GM23338 (cell line): ENCODE results near the gene XYLT1. TPM values are rescaled to one million over a fixed set of nuclear protein-coding genes. Genes with fewer than 3 reads are reported as not detected.

Experiments used
- ATAC-seq: fragments of 200-7000 bp; cut with Tn5 transposase; 3 replicates; pipeline ENCODE4 v1.9.1; 2020
- DNase-seq: peaks from one replicate; pipeline ENCODE4 v3.0.0-alpha.2; 2015; ENCODE audit warnings: low spot score
- H2AFZ ChIP-seq: fragments of 200-600 bp; sonication (generic); 2 replicates; pipeline ENCODE4 v1.8.0; 2016; ENCODE audit warnings: antibody characterized with exemption, mild to moderate bottlenecking, moderate library complexity
- H3F3A ChIP-seq: fragments of 200-600 bp; sonication (generic); replicated peaks from 2 replicates; pipeline ENCODE4 v1.8.0; 2017; ENCODE audit warnings: antibody characterized with exemption, mixed run types, low read depth
- H3K27ac ChIP-seq: fragments of 200-600 bp; sonication (generic); 2 replicates; pipeline ENCODE4 v1.6.1; 2016; ENCODE audit warnings: low read depth
- H3K27me3 ChIP-seq: fragments of 200-600 bp; sonication (generic); 2 replicates; pipeline ENCODE4 v1.8.0; 2016; ENCODE audit warnings: mild to moderate bottlenecking, mixed run types, moderate library complexity; ENCODE audit not compliant: insufficient read depth
- H3K36me3 ChIP-seq: fragments of 200-600 bp; sonication (generic); 2 replicates; pipeline ENCODE4 v1.8.0; 2016; ENCODE audit warnings: mild to moderate bottlenecking; ENCODE audit not compliant: insufficient read depth
- H3K4me1 ChIP-seq: fragments of 200-600 bp; sonication (generic); 2 replicates; pipeline ENCODE4 v1.8.0; 2016; ENCODE audit warnings: mild to moderate bottlenecking, moderate library complexity; ENCODE audit not compliant: insufficient read depth
- H3K4me2 ChIP-seq: fragments of 200-600 bp; sonication (generic); 2 replicates; pipeline ENCODE4 v1.7.1; 2017; ENCODE audit warnings: mixed run types
- H3K4me3 ChIP-seq: fragments of 200-600 bp; sonication (generic); 2 replicates; pipeline ENCODE4 v1.6.1; 2016; ENCODE audit warnings: mixed run types
- H3K79me2 ChIP-seq: fragments of 200-600 bp; sonication (generic); replicated peaks from 2 replicates; pipeline ENCODE4 v1.8.0; 2017; ENCODE audit warnings: mild to moderate bottlenecking; ENCODE audit not compliant: insufficient read depth
- H3K9me2 ChIP-seq: fragments of 200-600 bp; sonication (generic); 2 replicates; pipeline ENCODE4 v1.8.0; 2017; ENCODE audit not compliant: insufficient read depth
- H4K20me1 ChIP-seq: fragments of 200-600 bp; sonication (generic); replicated peaks from 2 replicates; pipeline ENCODE4 v1.8.0; 2017; ENCODE audit warnings: mild to moderate bottlenecking; ENCODE audit not compliant: insufficient read depth
- H3K27ac Mint-ChIP-seq: 2 replicates; pipeline ENCODE4 v1.8.0; 2020; ENCODE audit warnings: inconsistent platforms, mild to moderate bottlenecking, moderate library complexity, mixed read lengths
- H3K27me3 Mint-ChIP-seq: 3 replicates; pipeline ENCODE4 v1.8.0; 2022; ENCODE audit warnings: low read depth, mild to moderate bottlenecking, moderate library complexity, mixed read lengths, inconsistent platforms; ENCODE audit not compliant: insufficient read depth, poor library complexity
- H3K36me3 Mint-ChIP-seq: 3 replicates; pipeline ENCODE4 v1.8.0; 2021; ENCODE audit warnings: low read depth, mild to moderate bottlenecking, inconsistent platforms, moderate library complexity, mixed read lengths
- H3K4me1 Mint-ChIP-seq: 3 replicates; pipeline ENCODE4 v1.8.0; 2020; ENCODE audit warnings: mild to moderate bottlenecking, inconsistent platforms, mixed read lengths
- H3K4me3 Mint-ChIP-seq: 3 replicates; pipeline ENCODE4 v1.8.0; 2021; ENCODE audit warnings: moderate library complexity, mild to moderate bottlenecking, inconsistent platforms, mixed read lengths
- H3K9me3 Mint-ChIP-seq: 3 replicates; pipeline ENCODE4 v1.8.0; 2020; ENCODE audit warnings: moderate library complexity, mild to moderate bottlenecking, inconsistent platforms, mixed read lengths
- CREB1 ChIP-seq: fragments of 250-450 bp; sonication (Bioruptor Pico); IDR thresholded peaks from 2 replicates; pipeline ENCODE4 v1.5.0; 2020; ENCODE audit warnings: low read depth, mild to moderate bottlenecking, moderate library complexity
- ETS1 ChIP-seq: IDR thresholded peaks from 2 replicates; pipeline ENCODE4 v1.6.1; 2016; ENCODE audit warnings: antibody characterized with exemption
- EZH2 ChIP-seq: fragments of 200-600 bp; sonication (generic); IDR thresholded peaks from one replicate; pipeline ENCODE4 v1.8.0; 2017; ENCODE audit warnings: antibody characterized with exemption, mild to moderate bottlenecking, low read depth; ENCODE audit not compliant: unreplicated experiment
- JUNB ChIP-seq: IDR thresholded peaks from one replicate; pipeline ENCODE4 v1.6.1; 2016; ENCODE audit warnings: antibody characterized with exemption; ENCODE audit not compliant: unreplicated experiment
- POLR2AphosphoS5 ChIP-seq: IDR thresholded peaks from 2 replicates; pipeline ENCODE4 v1.6.1; 2016; ENCODE audit warnings: antibody characterized with exemption, low read depth
- REST ChIP-seq: IDR thresholded peaks from one replicate; pipeline ENCODE4 v1.6.1; 2018; ENCODE audit warnings: antibody characterized with exemption; ENCODE audit not compliant: unreplicated experiment
- STAT1 ChIP-seq: IDR thresholded peaks from one replicate; pipeline ENCODE4 v1.6.1; 2016; ENCODE audit warnings: antibody characterized with exemption; ENCODE audit not compliant: unreplicated experiment
- ZNF114 ChIP-seq: fragments of 250-450 bp; sonication (Bioruptor Pico); IDR thresholded peaks from 2 replicates; pipeline ENCODE4 v1.5.0; 2020; ENCODE audit warnings: mild to moderate bottlenecking, moderate library complexity
- ZNF331 ChIP-seq: fragments of 250-450 bp; sonication (Bioruptor Pico); IDR thresholded peaks from 2 replicates; pipeline ENCODE4 v1.5.0; 2020; ENCODE audit warnings: low read depth, mild to moderate bottlenecking, moderate library complexity
- ZNF462 ChIP-seq: fragments of 250-450 bp; sonication (Bioruptor Pico); IDR thresholded peaks from 2 replicates; pipeline ENCODE4 v1.5.0; 2020; ENCODE audit warnings: mild to moderate bottlenecking, moderate library complexity
- polyA plus RNA-seq: library from polyadenylated mRNA; unstranded; fragments of >200 nt; fragmentation: Nextera tagmentation; extraction: Ambion mirVana; gene quantifications from 2 replicates; pipeline ENCODE4 v1.2.1, GENCODE V29; 2016
- total RNA-seq: library from RNA; depleted of rRNA; stranded (reverse); fragments of >200 nt; shearing (Covaris generic); gene quantifications from 2 replicates; pipeline ENCODE4 v1.2.3, GENCODE V29; 2014

XYLT1 gene
- total and polyA plus RNA-seq, 2 experiments from 2014 or later, result 3.5 to 24.7 TPM

GRCh38 chr16:17308186-17308585 lies 162.6 kb downstream of the XYLT1 start:
- H3K36me3 Mint-ChIP-seq, result no peaks in the 10 kb centered on the region; the same call in 2 of the 3 replicates
- H3K4me3 Mint-ChIP-seq, result no peak overlapping the region
- Histone ChIP-seq H2AFZ (no peak overlapping the region), H3K4me2 (no peak overlapping the region), H3K27me3 (no peaks in the 10 kb centered on the region), H3K36me3 (no peaks in the 10 kb centered on the region), H3K4me1 (peaks cover 33% of the 10 kb centered on the region), H3K27ac (no peak overlapping the region), H4K20me1 (no peaks in the 10 kb centered on the region), H3K4me3 (no peak overlapping the region), H3F3A (no peaks in the 10 kb centered on the region), H3K9me2 (no peaks in the 10 kb centered on the region), H3K79me2 (no peaks in the 10 kb centered on the region)
- H3K27me3 Mint-ChIP-seq, result peaks cover 6% of the 10 kb centered on the region
- no peaks in the 10 kb centered on the region for H3K9me3 Mint-ChIP-seq
- TF ChIP-seq ETS1 (no peak), CREB1 (CRISPR knock-in tag) (no peak), REST (no peak), JUNB (no peak), STAT1 (no peak), ZNF331 (CRISPR knock-in tag) (no peak), ZNF114 (no peak), EZH2 (no peak), ZNF462 (CRISPR knock-in tag) (no peak), POLR2AphosphoS5 (no peak)
- no peak overlapping the region for H3K27ac Mint-ChIP-seq
- ATAC-seq, result no peak
- no peak for DNase-seq
- H3K4me1 Mint-ChIP-seq, result peaks cover 53% of the 10 kb centered on the region
